ENCODE results near the gene RTP3. TPM values are rescaled to one million over a fixed set of nuclear protein-coding genes. Genes with fewer than 3 reads are reported as not detected.
A peak's percentile ranks its signal among the peaks of the same experiment; 100 is the strongest.

The RTP3 gene
- total RNA-seq, 4 donors from 2014 or later = not detected

DNA sequence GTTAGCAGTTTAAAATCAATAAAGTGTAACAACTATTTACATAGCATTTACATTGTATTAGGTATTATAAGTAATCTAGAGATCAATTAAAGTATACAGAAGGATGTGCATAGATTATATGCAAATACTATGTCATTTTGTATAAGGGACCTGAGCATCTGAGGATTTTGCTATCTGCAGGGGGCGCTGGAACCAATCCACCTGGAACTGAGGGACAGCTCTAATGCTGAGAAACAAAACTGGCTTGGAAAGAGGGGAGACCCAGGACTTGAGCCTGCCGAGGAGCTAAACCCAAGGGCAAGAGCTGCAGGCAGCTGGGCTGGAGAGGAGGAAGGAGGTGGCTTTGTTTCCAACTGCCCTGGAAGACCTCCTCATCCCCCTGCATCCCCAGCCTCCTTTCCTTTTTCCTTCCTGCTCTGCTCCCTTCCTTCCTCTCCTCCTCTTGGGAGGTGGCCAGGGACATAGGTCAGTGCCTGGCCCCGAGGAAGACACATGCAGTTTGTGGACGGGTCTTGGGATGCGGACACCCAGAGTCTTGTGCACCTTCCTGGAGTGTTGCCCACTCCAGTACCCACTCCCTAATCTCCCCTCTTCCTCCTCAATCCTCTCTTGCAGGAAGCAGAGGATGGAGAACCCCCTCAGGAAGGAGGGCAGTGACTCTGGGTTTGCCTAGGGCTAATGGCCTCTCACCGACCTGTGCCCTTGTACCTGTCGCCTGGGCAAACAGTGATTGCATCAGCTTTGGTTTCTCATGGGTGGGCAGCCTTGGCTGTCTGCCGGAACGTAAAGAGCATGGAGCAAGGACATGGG, 825 bp upstream of the RTP3 start:
- no peak overlapping the region for H3K27ac ChIP-seq (replicated peaks in 1 of 4)
- intact Hi-C loops (cut with DNase I) = no loop called here

DNA sequence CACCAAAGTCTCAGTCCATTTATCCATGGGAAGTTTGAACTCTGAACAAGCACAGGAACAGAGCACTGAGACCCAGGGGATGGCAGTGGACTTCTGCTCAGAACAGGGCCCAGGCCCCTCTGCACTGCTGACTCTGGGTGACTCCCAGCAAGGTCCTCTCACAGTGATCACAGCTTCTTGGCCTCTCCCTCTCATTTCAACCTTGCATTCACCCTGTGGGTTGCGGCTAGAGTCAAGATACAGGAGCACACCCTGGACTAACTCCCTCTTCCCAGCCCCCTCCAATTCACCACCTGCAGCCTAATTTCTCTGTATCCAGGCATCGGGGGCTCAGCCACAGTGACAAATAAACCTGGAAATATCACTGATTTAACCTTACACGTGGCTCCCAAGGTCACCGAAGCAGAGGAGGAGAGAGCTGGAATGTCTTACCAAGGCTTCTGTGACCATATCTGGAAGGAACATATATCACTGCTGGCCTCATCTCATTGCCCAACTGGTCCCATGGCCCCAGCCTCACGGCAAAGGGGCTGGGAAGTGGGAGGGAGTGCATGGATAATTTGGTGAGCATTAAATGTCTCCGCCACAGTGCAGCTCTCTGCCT, 1.2 kb downstream of the RTP3 start:
- no peak for DNase-seq (ENCODE audit: extremely low spot score)
- no peaks in the 10 kb centered on the region for H3K36me3 ChIP-seq
- intact Hi-C loops (cut with DNase I) = no loop called here
- peaks cover 0 to 11% (median 0%) of the 10 kb centered on the region in 4 donors for H3K4me1 ChIP-seq
- no peak overlapping the region for H3K4me3 ChIP-seq
- TF ChIP-seq EP300 (IDR thresholded peaks at IDR 0.05) = no peak
- TF ChIP-seq, protein P1, sequence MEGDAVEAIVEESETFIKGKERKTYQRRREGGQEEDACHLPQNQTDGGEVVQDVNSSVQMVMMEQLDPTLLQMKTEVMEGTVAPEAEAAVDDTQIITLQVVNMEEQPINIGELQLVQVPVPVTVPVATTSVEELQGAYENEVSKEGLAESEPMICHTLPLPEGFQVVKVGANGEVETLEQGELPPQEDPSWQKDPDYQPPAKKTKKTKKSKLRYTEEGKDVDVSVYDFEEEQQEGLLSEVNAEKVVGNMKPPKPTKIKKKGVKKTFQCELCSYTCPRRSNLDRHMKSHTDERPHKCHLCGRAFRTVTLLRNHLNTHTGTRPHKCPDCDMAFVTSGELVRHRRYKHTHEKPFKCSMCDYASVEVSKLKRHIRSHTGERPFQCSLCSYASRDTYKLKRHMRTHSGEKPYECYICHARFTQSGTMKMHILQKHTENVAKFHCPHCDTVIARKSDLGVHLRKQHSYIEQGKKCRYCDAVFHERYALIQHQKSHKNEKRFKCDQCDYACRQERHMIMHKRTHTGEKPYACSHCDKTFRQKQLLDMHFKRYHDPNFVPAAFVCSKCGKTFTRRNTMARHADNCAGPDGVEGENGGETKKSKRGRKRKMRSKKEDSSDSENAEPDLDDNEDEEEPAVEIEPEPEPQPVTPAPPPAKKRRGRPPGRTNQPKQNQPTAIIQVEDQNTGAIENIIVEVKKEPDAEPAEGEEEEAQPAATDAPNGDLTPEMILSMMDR (IDR thresholded peaks at IDR 0.05) = no peak
- no peak for TF ChIP-seq POLR2AphosphoS5 (IDR thresholded peaks at IDR 0.05)
- no peak for TF ChIP-seq POLR2A (IDR thresholded peaks at IDR 0.05; ENCODE audit: low read depth)
- H3K27me3 ChIP-seq = peaks cover 0 to 15% (median 0%) of the 10 kb centered on the region in 4 donors
- no peaks in the 10 kb centered on the region for H3K9me3 ChIP-seq
- WGBS = 85% methylated on average over 6 of the region's 6 CpGs
- H3K27ac ChIP-seq (replicated peaks in 1 of 4) = no peak overlapping the region

More for the DNA sequence above, 825 bp upstream of the RTP3 start:
- no peak for TF ChIP-seq POLR2AphosphoS5 (IDR thresholded peaks at IDR 0.05)
- no peak for TF ChIP-seq POLR2A (IDR thresholded peaks at IDR 0.05; ENCODE audit: low read depth)
- TF ChIP-seq EP300 (IDR thresholded peaks at IDR 0.05) = no peak
- TF ChIP-seq, protein P1 (IDR thresholded peaks at IDR 0.05) = peak in 1 of 3 experiments; percentile 4
- no peaks in the 10 kb centered on the region for H3K9me3 ChIP-seq
- no peaks in the 10 kb centered on the region for H3K36me3 ChIP-seq
- peaks cover 0 to 15% (median 0%) of the 10 kb centered on the region in 4 donors for H3K27me3 ChIP-seq
- H3K4me3 ChIP-seq = no peak overlapping the region
- WGBS = 65% methylated on average over 9 of the region's 9 CpGs
- peaks cover 0 to 11% (median 0%) of the 10 kb centered on the region in 4 donors for H3K4me1 ChIP-seq
- DNase-seq (ENCODE audit: extremely low spot score) = no peak

DNA sequence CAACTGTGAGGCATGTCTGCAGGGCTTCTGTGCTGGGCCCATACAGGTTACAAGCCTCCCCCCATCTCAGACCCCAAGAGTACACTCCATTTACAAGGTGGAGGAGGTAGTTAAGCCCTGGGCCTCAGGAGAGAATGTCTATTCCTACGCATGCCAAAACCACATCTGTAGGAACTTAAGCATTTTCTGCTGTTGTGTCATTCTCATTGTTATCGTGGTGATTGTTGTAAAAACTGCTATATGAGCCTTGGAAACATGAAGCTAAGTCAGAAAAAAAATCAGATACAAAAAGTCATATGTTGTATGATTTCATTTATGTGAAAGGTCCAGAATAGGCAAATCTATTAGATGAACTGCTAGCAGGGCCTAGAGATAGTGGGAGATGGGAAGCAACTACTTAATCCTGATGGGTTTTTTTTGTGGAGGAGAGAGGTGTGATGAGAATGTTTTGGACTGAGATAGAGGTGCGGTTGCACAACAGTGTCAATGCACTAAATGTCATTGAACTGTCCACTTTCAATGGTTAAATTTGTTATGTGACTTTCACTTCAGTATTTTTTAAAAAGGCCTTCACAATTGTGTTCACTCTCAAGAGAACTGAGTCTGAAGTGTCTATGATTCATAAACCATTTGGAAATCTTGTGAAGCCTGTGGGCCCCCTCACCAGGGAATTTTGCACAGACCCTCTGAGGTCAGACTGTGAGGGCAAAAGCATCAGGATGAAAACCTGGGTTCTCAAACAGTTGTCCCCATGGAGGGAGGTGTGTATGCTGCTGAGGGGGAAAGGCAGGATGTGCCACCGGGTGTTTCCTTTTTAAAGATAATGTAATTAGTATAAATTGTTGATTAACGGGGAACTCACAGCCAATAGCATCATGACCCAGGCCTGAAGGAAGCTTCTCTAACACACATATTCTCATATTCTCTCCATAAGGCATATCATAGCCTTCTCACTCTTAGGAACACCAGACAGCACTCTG, 3.2 kb downstream of the RTP3 start:
- H3K36me3 ChIP-seq = no peaks in the 10 kb centered on the region
- H3K27me3 ChIP-seq = peaks cover 0 to 13% (median 0%) of the 10 kb centered on the region in 4 donors
- TF ChIP-seq, protein P1 (IDR thresholded peaks at IDR 0.05) = no peak
- TF ChIP-seq POLR2AphosphoS5 (IDR thresholded peaks at IDR 0.05) = no peak
- no peak for TF ChIP-seq EP300 (IDR thresholded peaks at IDR 0.05)
- TF ChIP-seq POLR2A (IDR thresholded peaks at IDR 0.05; ENCODE audit: low read depth) = no peak
- intact Hi-C loops (cut with DNase I) = no loop called here
- H3K4me3 ChIP-seq = no peak overlapping the region
- no peaks in the 10 kb centered on the region for H3K9me3 ChIP-seq
- peaks cover 0 to 7% (median 0%) of the 10 kb centered on the region in 4 donors for H3K4me1 ChIP-seq
- WGBS = 68% methylated on average over 5 of the region's 5 CpGs
- no peak overlapping the region for H3K27ac ChIP-seq (replicated peaks in 1 of 4)
- DNase-seq (ENCODE audit: extremely low spot score) = no peak

DNA sequence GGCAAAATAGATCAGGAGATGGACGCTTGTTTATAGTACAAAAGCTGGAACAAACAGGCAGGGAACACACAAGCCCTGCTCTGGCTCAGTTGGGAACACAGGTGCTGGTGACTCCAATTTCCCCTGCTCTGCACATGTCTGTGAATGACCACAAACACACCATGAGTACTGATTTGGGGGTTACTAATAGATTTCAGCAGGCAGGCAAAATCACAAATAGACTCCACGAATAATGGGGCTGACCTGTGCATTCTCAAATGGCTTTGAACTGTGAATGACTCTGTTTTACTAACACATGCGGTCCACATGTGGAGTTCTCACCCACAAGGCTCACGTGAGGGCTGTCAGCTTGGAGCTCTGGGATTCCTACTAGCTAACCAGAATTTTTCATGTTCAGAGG, 3.9 kb downstream of the RTP3 start:
- no peak for DNase-seq (ENCODE audit: extremely low spot score)
- no peaks in the 10 kb centered on the region for H3K36me3 ChIP-seq
- TF ChIP-seq POLR2A (IDR thresholded peaks at IDR 0.05; ENCODE audit: low read depth) (no peak), EP300 (IDR thresholded peaks at IDR 0.05) (no peak), POLR2AphosphoS5 (IDR thresholded peaks at IDR 0.05) (no peak)
- TF ChIP-seq, protein P1 (IDR thresholded peaks at IDR 0.05) = no peak
- H3K4me1 ChIP-seq = peaks cover 0 to 4% (median 0%) of the 10 kb centered on the region in 4 donors
- intact Hi-C loops (cut with DNase I) = no loop called here
- peaks cover 0 to 8% (median 0%) of the 10 kb centered on the region in 4 donors for H3K27me3 ChIP-seq
- no peak overlapping the region for H3K27ac ChIP-seq (replicated peaks in 1 of 4)
- no peaks in the 10 kb centered on the region for H3K9me3 ChIP-seq
- 80% methylated on average over 4 of the region's 4 CpGs for WGBS
- H3K4me3 ChIP-seq = no peak overlapping the region
